ENCODE results near the gene INPPL1.

Gene INPPL1

GRCh38 chr11:72218251-72218745 is 6.3 kb upstream of the INPPL1 start:
- DNase-seq (ENCODE audit: low read depth), result no peak

DNA sequence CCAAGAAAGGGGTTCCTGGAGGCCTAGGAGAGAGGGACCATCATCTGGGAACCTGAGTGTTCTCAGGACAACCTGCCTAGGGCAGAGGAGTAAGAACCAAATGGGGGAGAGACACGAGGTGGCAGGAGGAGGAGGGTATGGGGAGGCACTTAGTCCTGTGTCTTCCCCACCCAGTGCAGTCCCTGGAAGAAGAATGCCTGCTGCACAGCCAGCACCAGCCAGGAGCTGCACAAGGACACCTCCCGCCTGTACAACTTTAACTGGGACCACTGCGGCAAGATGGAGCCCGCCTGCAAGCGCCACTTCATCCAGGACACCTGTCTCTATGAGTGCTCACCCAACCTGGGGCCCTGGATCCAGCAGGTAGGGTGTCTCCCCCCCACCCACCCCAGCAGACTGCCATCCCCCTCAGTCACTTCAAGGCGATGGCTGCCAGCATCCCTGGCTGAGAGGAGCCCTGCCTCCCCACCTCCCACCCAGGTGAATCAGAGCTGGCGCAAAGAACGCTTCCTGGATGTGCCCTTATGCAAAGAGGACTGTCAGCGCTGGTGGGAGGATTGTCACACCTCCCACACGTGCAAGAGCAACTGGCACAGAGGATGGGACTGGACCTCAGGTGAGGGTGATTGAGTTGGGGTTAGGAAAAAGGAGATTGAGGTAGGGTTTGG is 3.7 kb upstream of the INPPL1 start:
- no peak for DNase-seq (ENCODE audit: low read depth)

- no peak for DNase-seq (ENCODE audit: low read depth)
These were observed 3.0 kb upstream of the INPPL1 start for GRCh38 chr11:72221386-72222075.

- DNase-seq (ENCODE audit: low read depth), result no peak
These were observed 2.3 kb upstream of the INPPL1 start for GRCh38 chr11:72222106-72222891.

DNA sequence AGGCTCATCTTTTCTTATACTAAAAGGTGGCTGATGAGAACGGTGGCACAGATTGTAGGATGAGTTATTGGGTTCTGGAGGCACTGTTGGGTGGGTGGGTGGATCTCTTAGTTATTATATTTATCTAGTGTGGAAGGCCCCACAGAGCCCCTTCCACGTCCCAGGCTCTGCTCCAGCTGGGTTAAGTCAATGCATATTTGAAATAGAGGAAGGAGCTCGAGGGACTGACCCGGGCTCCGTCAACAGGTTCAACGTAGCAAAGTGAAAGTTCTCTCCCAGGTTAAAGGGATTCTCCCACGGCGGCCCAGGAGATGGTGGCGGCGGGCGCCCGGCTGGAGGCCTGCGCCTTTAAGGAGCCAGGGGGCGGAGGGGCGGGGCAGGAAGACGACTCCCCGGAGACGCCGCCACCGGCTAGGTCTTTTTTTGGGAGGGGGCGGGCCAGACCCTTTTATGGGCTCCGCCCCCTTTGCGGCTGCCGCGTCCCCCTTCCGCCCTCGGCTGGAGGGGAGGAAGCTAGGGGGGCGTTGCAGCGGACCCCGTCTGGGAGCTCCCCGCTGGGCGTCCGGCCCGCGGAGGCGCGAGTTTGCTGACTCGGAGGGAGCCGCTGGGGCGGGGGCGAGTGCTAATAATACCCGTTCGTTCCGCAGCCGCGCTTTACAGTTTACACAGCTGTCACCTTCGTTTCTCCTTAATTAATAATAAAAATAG is 1.5 kb upstream of the INPPL1 start:
- DNase-seq (ENCODE audit: low read depth), result peak; percentile 90

DNA sequence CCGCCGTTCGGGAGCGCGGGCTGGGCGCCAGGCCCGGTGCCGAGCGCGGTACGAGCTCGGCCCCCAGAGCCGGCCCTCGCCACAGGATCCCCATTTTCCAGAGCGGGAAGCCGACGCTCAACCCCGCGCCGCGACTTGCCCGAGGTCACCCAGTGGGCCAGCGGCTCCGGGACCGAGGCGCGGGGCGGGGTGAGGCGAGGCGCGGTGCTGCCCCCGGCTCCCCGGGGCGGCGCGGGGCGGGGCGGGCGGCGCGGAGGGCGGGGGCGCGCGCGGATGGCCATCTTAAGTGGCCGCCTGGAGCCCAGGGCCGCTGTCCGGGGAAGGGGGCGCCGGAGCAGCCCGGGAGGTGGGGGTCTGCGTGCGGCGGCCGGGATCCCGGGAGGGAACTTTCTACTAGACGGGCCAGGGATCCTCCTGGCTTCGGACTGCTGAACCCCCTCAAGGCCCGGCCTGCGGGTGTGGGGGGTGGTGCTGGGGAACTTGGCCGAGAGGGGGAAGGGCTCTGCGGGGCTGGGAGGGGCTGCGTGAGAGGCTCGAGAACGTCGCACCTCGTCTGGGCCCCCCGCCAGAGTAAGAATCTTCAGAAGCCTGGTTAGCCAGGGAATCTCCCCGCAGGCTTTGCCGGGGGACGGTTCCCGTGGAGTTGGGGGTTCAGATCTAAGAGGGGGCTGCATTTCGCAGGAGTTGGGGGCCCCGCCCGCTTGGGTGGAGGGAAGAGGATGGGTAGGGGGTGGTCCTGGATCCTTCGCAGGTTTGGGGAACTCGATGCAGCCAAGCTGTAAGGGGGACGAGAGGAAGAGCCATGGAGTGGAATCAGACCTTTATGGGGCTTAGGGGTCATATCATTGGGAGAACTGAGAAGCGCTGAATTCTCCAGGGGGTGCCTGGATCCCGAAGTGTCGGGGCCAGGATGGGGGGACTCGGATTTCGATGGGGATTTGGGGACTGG is 678 bp upstream of the INPPL1 start:
- peak; percentile 49 for DNase-seq (ENCODE audit: low read depth)

- DNase-seq (ENCODE audit: low read depth), result no peak
These were observed 914 bp downstream of the INPPL1 start for GRCh38 chr11:72225411-72225951.

GRCh38 chr11:72226701-72227100 is 2.1 kb downstream of the INPPL1 start:
- DNase-seq (ENCODE audit: low read depth), result no peak

- DNase-seq (ENCODE audit: low read depth), result no peak
These were observed 3.0 kb downstream of the INPPL1 start for GRCh38 chr11:72227316-72228228.

- no peak for DNase-seq (ENCODE audit: low read depth)
These were observed 3.8 kb downstream of the INPPL1 start for GRCh38 chr11:72228229-72228843.

- DNase-seq (ENCODE audit: low read depth), result no peak
These were observed 4.3 kb downstream of the INPPL1 start for GRCh38 chr11:72228844-72229231.

DNA sequence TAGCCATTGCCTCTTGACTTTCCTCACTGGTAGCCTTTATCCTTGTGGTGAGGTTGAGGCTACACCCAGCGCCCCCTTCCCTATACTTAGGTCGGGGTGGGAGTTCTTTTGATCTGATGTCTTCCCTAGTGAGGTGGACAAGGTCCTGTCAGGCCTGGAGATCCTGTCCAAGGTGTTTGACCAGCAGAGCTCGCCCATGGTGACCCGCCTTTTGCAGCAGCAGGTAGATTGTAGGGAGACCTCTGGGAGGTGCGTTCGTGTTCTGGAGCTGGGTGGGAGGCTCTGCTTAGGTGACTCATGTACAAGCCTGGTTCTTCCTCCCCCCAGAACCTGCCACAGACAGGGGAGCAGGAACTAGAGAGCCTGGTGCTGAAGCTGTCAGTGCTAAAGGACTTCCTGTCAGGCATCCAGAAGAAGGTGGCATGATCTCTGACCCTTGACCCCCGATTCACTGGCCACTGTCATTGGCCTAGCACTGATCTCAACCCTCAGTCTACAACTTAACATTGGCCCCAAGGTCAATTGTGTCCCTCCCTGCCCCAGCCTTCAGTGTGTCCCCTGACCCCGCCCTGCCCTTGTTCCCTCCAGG is 4.9 kb downstream of the INPPL1 start:
- DNase-seq (ENCODE audit: low read depth), result no peak

GRCh38 chr11:72229925-72230763 is 5.6 kb downstream of the INPPL1 start:
- no peak for DNase-seq (ENCODE audit: low read depth)

DNA sequence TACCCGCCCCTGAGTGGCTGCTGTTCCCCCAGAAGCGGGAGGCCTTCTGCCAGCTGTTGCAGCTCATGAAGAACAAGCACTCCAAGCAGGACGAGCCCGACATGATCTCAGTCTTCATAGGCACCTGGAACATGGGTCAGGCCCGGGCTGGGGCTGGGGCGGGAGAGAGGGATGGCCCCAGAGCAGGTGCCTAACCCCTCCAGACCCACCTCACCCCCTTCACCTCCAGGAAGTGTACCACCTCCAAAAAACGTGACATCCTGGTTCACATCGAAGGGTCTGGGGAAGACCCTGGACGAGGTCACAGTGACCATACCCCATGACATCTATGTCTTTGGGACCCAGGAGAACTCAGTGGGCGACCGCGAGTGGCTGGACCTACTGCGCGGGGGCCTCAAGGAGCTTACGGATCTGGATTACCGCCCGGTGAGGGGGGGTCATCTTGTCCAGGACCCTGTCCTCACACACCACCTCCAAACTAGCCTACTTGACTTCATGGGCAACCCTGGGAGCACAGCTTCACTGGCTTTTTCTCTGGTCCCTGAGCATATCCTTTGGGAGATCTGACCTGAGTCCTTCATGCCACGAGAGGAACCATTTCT is 6.3 kb downstream of the INPPL1 start:
- no peak for DNase-seq (ENCODE audit: low read depth)

DNA sequence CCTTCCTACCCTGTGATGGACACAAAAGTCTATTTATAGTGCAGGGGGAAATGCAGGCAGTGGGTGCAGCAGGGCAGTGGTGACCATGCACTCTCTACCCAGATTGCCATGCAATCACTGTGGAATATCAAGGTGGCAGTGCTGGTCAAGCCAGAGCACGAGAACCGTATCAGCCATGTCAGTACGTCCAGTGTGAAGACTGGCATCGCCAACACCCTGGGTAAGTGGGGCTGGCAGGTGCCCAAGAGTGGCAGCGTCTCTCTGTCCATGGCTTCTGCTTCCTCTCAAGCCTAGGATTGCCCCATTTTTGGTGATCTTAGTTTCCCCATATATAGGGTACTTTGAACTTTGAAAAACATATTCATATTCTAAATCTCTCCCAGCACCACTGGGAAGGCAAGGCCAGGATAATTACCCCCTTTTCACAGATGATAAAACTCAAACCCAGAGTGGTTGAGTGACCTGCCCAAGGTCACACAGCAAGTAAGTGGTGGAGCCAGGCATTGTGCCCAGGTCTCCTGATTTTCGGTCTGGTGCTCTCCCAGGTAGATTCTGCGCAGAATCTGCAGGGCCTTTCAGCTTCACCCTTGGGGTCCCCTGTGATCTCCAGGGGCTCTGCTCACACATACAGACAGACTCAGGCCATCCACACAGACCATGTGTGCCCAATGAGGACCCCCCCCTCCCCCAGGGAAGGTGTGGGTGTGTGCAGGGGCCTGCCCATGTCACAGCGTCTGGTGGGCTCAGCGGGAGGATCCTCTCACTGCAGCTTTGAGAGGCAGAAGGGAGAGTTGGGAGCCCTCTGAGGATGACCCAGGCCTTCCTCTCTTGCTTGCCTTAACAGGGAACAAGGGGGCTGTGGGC is 7.1 kb downstream of the INPPL1 start:
- DNase-seq (ENCODE audit: low read depth), result no peak

- DNase-seq (ENCODE audit: low read depth), result no peak
These were observed 7.9 kb downstream of the INPPL1 start for GRCh38 chr11:72232260-72233055.
